CD4-positive, alpha-beta T cell (primary cell): ENCODE data around the gene C10orf120. TPM values are rescaled to one million over a fixed set of nuclear protein-coding genes. Genes with fewer than 3 reads are reported as not detected.

ENCODE experiments used
- ATAC-seq: fragments of 200-7000 bp; cut with Tn5 transposase; one replicate; pipeline ENCODE4 v1.10.0; 2022; ENCODE audit warnings: mild to moderate bottlenecking; ENCODE audit not compliant: poor library complexity
- CTCF ChIA-PET: fragments of 350-600 bp; sonication (Branson Sonifier 250); formaldehyde crosslinking; loops from one replicate; lab custom pipeline; 2021; ENCODE audit warnings: antibody characterized with exemption, inconsistent platforms; lab: Charles Lee
- POLR2A ChIA-PET: fragments of 350-600 bp; sonication (Branson Sonifier 250); formaldehyde crosslinking; loops from one replicate; lab custom pipeline; 2021; ENCODE audit warnings: antibody characterized with exemption, inconsistent platforms; lab: Charles Lee
- DNase-seq, 14 experiments: peaks; one replicate each; pipeline ENCODE4 v3.0.0-alpha.2; 2013 to 2020; ENCODE audit warnings: mixed read lengths in 2 of 14
- H3K27ac ChIP-seq, 2 donors: one replicate each; pipeline versions ENCODE4 v1.5.1 to v1.7.0; 2013; ENCODE audit warnings: low read length in 2 of 2, low read depth in 1 of 2, mild to moderate bottlenecking in 1 of 2
- H3K27me3 ChIP-seq, 2 experiments: 1 replicate in 1 of 2; 2 replicates in 1 of 2; pipeline versions ENCODE4 v1.6.1 to v1.7.0; 2013; ENCODE audit warnings: low read length in 2 of 2, control low read depth in 1 of 2, mild to moderate bottlenecking in 1 of 2, moderate library complexity in 1 of 2; ENCODE audit not compliant: insufficient read depth in 2 of 2, control insufficient read depth in 1 of 2
- H3K36me3 ChIP-seq: one replicate; pipeline ENCODE4 v1.6.1; 2013; ENCODE audit warnings: low read length, control low read depth; ENCODE audit not compliant: insufficient read depth
- H3K4me1 ChIP-seq: one replicate; pipeline ENCODE4 v1.6.1; 2013; ENCODE audit warnings: low read length, control low read depth; ENCODE audit not compliant: insufficient read depth
- H3K4me3 ChIP-seq: one replicate; pipeline ENCODE4 v1.5.1; 2013; ENCODE audit warnings: mild to moderate bottlenecking, low read length, moderate library complexity
- H3K9me3 ChIP-seq, 2 experiments: 1 replicate in 1 of 2; 2 replicates in 1 of 2; pipeline versions ENCODE4 v1.6.1 to v1.7.0; 2013; ENCODE audit warnings: low read length in 2 of 2, mild to moderate bottlenecking in 2 of 2, control low read depth in 1 of 2, moderate library complexity in 1 of 2; ENCODE audit not compliant: control insufficient read depth in 1 of 2, insufficient read depth in 1 of 2
- H3K27ac Mint-ChIP-seq: one replicate; pipeline ENCODE4 v1.8.0; 2020; ENCODE audit warnings: mixed read lengths
- H3K27me3 Mint-ChIP-seq: one replicate; pipeline ENCODE4 v1.8.0; 2021; ENCODE audit warnings: mixed read lengths
- H3K36me3 Mint-ChIP-seq: one replicate; pipeline ENCODE4 v1.8.0; 2021; ENCODE audit warnings: low read depth, mixed read lengths
- H3K4me1 Mint-ChIP-seq: one replicate; pipeline ENCODE4 v1.8.0; 2021; ENCODE audit warnings: low read depth, mixed read lengths
- H3K4me3 Mint-ChIP-seq: one replicate; pipeline ENCODE4 v1.8.0; 2020; ENCODE audit warnings: mild to moderate bottlenecking, mixed read lengths
- H3K9me3 Mint-ChIP-seq: one replicate; pipeline ENCODE4 v1.8.0; 2020; ENCODE audit warnings: mixed read lengths
- CTCF ChIP-seq: fragments of 200-600 bp; IDR thresholded peaks from one replicate; pipeline ENCODE4 v1.8.0; 2022; ENCODE audit warnings: antibody characterized with exemption, mild to moderate bottlenecking
- intact Hi-C, 2 experiments: fragments of 100-400 bp; cut with DNase I in 1 of 2; cut with micrococcal nuclease in 1 of 2; formaldehyde crosslinking; loops; one replicate each; pipeline versions ENCODE4 v1.15.1 to v1.9.0; 2023 to 2025; cut with DNase I, micrococcal nuclease
- total RNA-seq, 174 experiments: library from RNA in 2 of 174; stranded (reverse) in 2 of 174; gene quantifications; one replicate each; pipeline ENCODE4 v1.2.3 and lab custom pipeline; 2021 to 2026

Gene C10orf120
- total RNA-seq, 2 experiments from 2014 or later, result not detected

DNA sequence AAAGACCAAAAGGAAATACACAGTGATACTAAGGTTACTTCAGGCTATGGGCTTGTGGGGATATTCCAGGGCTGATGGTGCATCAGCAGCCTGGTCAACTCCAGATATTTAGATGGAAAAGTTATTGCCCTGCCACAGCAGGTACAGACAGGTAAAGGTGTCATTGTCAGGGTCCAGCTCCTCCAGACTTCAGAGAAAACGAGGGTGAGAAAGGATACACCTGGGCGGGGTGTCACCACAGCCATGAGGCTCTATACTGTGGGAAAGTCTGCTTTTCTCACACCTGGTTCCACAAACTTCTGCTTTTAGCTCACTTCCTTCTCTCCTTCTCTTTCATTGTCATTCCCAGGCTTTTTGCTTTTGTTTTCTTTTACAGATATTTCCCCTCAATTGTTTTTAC, 2.0 kb upstream of the C10orf120 start:
- H3K36me3 ChIP-seq, result no peaks in the 10 kb centered on the region
- Mint-ChIP-seq H3K36me3 (no peaks in the 10 kb centered on the region), H3K9me3 (no peaks in the 10 kb centered on the region), H3K27me3 (peaks cover 19% of the 10 kb centered on the region), H3K27ac (no peak overlapping the region), H3K4me3 (no peak overlapping the region), H3K4me1 (no peaks in the 10 kb centered on the region)
- H3K4me1 ChIP-seq, result no peaks in the 10 kb centered on the region
- intact Hi-C loops, result loop anchor here in 1 of 2 experiments (10.0 kb wide), 2 partner anchors 437 to 557 kb away; no protein-coding TSS in a partner anchor
- POLR2A ChIA-PET, result no interaction called here
- CTCF ChIA-PET, result no interaction called here
- H3K9me3 ChIP-seq, result no peaks in the 10 kb centered on the region
- H3K27ac ChIP-seq, result no peak overlapping the region
- H3K27me3 ChIP-seq, result no peaks in the 10 kb centered on the region
- H3K4me3 ChIP-seq, result no peak overlapping the region
- DNase-seq (no peak), ATAC-seq (no peak)
- TF ChIP-seq CTCF, result no peak

DNA sequence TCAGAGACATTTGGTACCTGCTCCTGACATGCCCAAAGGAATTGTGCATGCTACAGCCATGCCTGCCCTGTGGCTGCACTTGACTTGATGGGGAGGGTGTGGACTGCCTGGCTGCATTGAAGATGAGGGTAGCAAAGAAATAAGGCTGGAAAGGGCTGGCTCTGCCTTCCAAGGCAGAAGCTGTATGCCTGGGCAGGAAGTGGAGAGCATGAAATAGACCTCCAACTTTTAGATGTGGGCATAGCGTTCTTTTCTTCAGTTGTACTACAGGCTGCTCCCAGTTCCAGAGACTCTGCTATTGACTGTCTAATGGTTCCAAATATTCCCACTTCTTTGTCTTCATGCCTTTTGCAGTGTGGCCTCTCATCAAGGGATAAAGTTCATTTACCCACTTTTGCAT, 3.0 kb downstream of the C10orf120 start:
- DNase-seq (no peak), ATAC-seq (no peak)
- Mint-ChIP-seq H3K27ac (no peak overlapping the region), H3K27me3 (peaks cover 44% of the 10 kb centered on the region), H3K9me3 (no peaks in the 10 kb centered on the region), H3K4me3 (no peak overlapping the region), H3K4me1 (no peaks in the 10 kb centered on the region), H3K36me3 (no peaks in the 10 kb centered on the region)
- no peaks in the 10 kb centered on the region for H3K36me3 ChIP-seq
- ChIA-PET POLR2A (no interaction called here), CTCF (no interaction called here)
- no peaks in the 10 kb centered on the region for H3K27me3 ChIP-seq
- no peaks in the 10 kb centered on the region for H3K9me3 ChIP-seq
- no peak for TF ChIP-seq CTCF
- no peaks in the 10 kb centered on the region for H3K4me1 ChIP-seq
- no peak overlapping the region for H3K4me3 ChIP-seq
- intact Hi-C loops, result no loop called here
- no peak overlapping the region for H3K27ac ChIP-seq

GRCh38 chr10:122692744-122693143, 6.9 kb downstream of the C10orf120 start:
- Mint-ChIP-seq H3K27me3 (peaks cover 51% of the 10 kb centered on the region), H3K9me3 (no peaks in the 10 kb centered on the region), H3K4me3 (no peak overlapping the region), H3K4me1 (no peaks in the 10 kb centered on the region), H3K27ac (no peak overlapping the region), H3K36me3 (no peaks in the 10 kb centered on the region)
- TF ChIP-seq CTCF, result no peak
- H3K27me3 ChIP-seq, result peaks cover 0 to 5% of the 10 kb centered on the region in 2 experiments
- ChIA-PET CTCF (no interaction called here), POLR2A (no interaction called here)
- H3K4me3 ChIP-seq, result no peak overlapping the region
- intact Hi-C loops, result no loop called here
- no peaks in the 10 kb centered on the region for H3K36me3 ChIP-seq
- no peaks in the 10 kb centered on the region for H3K9me3 ChIP-seq
- no peak for ATAC-seq
- H3K27ac ChIP-seq, result no peak overlapping the region
- no peaks in the 10 kb centered on the region for H3K4me1 ChIP-seq
- DNase-seq, result no peak
